Activated CD8-positive, alpha-beta T cell treated with anti-CD3 and anti-CD28 coated beads for 36 hours (primary cell): ENCODE measurements around the gene GPT2. TPM values are rescaled to one million over a fixed set of nuclear protein-coding genes. Genes with fewer than 3 reads are reported as not detected.

Experiments used
- ATAC-seq: fragments of 200-7000 bp; cut with Tn5 transposase; one replicate; pipeline ENCODE4 v1.10.0; 2021; ENCODE audit warnings: mild to moderate bottlenecking, moderate library complexity
- CTCF ChIA-PET: fragments of 350-600 bp; sonication (Branson Sonifier 250); formaldehyde crosslinking; loops from one replicate; lab custom pipeline; 2021; ENCODE audit warnings: antibody characterized with exemption; lab: Charles Lee
- POLR2A ChIA-PET: fragments of 350-600 bp; sonication (Branson Sonifier 250); formaldehyde crosslinking; loops from one replicate; lab custom pipeline; 2021; ENCODE audit warnings: antibody characterized with exemption; lab: Charles Lee
- DNase-seq: peaks from one replicate; pipeline ENCODE4 v3.0.0-alpha.2; 2020
- H3K27ac Mint-ChIP-seq: one replicate; pipeline ENCODE4 v1.8.0; 2021; ENCODE audit warnings: mild to moderate bottlenecking, mixed read lengths
- H3K27me3 Mint-ChIP-seq: one replicate; pipeline ENCODE4 v1.8.0; 2021; ENCODE audit warnings: mixed read lengths
- H3K36me3 Mint-ChIP-seq: one replicate; pipeline ENCODE4 v1.8.0; 2021; ENCODE audit warnings: low read depth, mixed read lengths
- H3K4me1 Mint-ChIP-seq: one replicate; pipeline ENCODE4 v1.8.0; 2021; ENCODE audit warnings: low read depth, mixed read lengths
- H3K4me3 Mint-ChIP-seq: one replicate; pipeline ENCODE4 v1.8.0; 2021; ENCODE audit warnings: mild to moderate bottlenecking, moderate library complexity, mixed read lengths
- H3K9me3 Mint-ChIP-seq: one replicate; pipeline ENCODE4 v1.8.0; 2021; ENCODE audit warnings: mixed read lengths
- intact Hi-C: fragments of 100-400 bp; cut with micrococcal nuclease; formaldehyde crosslinking; loops from one replicate; pipeline ENCODE4 v1.10.0; 2022
- total RNA-seq, 2 experiments: library from RNA; stranded (reverse); gene quantifications; one replicate each; pipeline ENCODE4 v1.2.3, GENCODE V29; 2021
- TF ChIP-seq, protein P1 (sequence below): fragments of 200-600 bp; IDR thresholded peaks from one replicate; pipeline ENCODE4 v1.8.0; 2022; ENCODE audit warnings: antibody characterized with exemption, mild to moderate bottlenecking

GPT2 gene
- total RNA-seq, 2 experiments from 2014 or later: 39.3 to 50.6 TPM

- POLR2A ChIA-PET: no interaction called here
- TF ChIP-seq, protein P1, sequence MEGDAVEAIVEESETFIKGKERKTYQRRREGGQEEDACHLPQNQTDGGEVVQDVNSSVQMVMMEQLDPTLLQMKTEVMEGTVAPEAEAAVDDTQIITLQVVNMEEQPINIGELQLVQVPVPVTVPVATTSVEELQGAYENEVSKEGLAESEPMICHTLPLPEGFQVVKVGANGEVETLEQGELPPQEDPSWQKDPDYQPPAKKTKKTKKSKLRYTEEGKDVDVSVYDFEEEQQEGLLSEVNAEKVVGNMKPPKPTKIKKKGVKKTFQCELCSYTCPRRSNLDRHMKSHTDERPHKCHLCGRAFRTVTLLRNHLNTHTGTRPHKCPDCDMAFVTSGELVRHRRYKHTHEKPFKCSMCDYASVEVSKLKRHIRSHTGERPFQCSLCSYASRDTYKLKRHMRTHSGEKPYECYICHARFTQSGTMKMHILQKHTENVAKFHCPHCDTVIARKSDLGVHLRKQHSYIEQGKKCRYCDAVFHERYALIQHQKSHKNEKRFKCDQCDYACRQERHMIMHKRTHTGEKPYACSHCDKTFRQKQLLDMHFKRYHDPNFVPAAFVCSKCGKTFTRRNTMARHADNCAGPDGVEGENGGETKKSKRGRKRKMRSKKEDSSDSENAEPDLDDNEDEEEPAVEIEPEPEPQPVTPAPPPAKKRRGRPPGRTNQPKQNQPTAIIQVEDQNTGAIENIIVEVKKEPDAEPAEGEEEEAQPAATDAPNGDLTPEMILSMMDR: no peak
- Mint-ChIP-seq H3K4me1 (no peaks in the 10 kb centered on the region), H3K27me3 (peaks cover 9% of the 10 kb centered on the region), H3K9me3 (no peaks in the 10 kb centered on the region), H3K36me3 (no peaks in the 10 kb centered on the region), H3K4me3 (no peak overlapping the region), H3K27ac (no peak overlapping the region)
- intact Hi-C loops: loop anchor here (5.0 kb wide), 1 partner anchor 61 kb away; no protein-coding TSS in a partner anchor
- no peak for ATAC-seq
- no peak for DNase-seq
- CTCF ChIA-PET: interaction anchor here (1.0 to 4.0 kb wide), 7 partner anchors 12 to 80 kb away, joined by 3 to 56 read pairs (median 3); no protein-coding TSS in a partner anchor
Observed at GRCh38 chr16:46850619-46851555, 33.3 kb upstream of the GPT2 start.

- no peak overlapping the region for H3K27ac Mint-ChIP-seq
- no peak for DNase-seq
- peaks cover 7% of the 10 kb centered on the region for H3K27me3 Mint-ChIP-seq
- no peaks in the 10 kb centered on the region for H3K9me3 Mint-ChIP-seq
- no peaks in the 10 kb centered on the region for H3K36me3 Mint-ChIP-seq
- intact Hi-C loops: loop anchor here (5.0 kb wide), 1 partner anchor 60 kb away; no protein-coding TSS in a partner anchor
- ATAC-seq: no peak
- H3K4me1 Mint-ChIP-seq: no peaks in the 10 kb centered on the region
- TF ChIP-seq, protein P1: no peak
- no peak overlapping the region for H3K4me3 Mint-ChIP-seq
- ChIA-PET CTCF (interaction anchor here (3.7 to 4.0 kb wide), 2 partner anchors 56 to 77 kb away, joined by 49 to 56 read pairs; no protein-coding TSS in a partner anchor), POLR2A (interaction anchor here (0.6 to 0.7 kb wide), 2 partner anchors 52 to 84 kb away, joined by 3 read pairs; no protein-coding TSS in a partner anchor)
Observed at GRCh38 chr16:46852130-46852529, 32.0 kb upstream of the GPT2 start.

DNA sequence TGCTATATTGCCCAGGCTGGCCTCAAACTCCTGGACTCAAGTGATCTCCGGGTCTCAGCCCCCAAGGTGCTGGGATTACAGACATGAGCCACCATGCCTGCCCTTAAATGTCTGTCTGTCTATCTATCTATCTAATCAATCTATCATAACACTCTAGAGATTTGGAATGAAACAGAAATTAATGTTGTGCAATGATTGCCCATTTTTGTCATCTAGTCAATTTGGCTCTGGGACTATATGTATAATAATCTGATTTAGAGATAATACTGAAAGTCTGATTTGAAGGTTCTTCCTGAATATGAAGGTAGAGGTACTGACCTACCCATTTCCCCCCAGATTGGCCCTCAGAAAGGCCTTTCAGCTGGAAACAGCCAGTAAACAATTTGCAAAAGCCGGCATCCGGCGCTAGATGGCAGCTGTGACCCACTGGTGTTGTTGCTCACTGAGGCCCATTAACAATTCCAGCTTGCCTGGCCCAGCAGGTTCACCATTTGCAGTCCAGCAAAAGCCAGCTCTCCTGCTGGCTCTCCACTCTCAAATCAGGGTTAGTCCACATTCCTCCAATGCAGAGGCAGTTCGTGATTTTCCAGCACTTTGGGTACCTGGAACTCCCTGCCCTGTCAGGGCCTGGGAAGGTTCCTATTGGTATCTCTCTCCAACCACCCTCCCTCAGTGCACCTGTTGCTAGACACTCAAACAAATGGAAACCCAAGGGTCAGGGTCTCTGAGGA lies 30.3 kb upstream of the GPT2 start:
- Mint-ChIP-seq H3K36me3 (no peaks in the 10 kb centered on the region), H3K4me1 (no peaks in the 10 kb centered on the region), H3K27ac (no peak overlapping the region), H3K4me3 (no peak overlapping the region), H3K27me3 (no peaks in the 10 kb centered on the region), H3K9me3 (no peaks in the 10 kb centered on the region)
- DNase-seq: peak; percentile 73
- ChIA-PET CTCF (interaction anchor here (0.6 to 4.0 kb wide), 40 partner anchors 8 to 1311 kb away, joined by 3 to 56 read pairs (median 4); partner anchors contain the start of gene NETO2), POLR2A (interaction anchor here (0.6 kb wide), 1 partner anchor 164 kb away, joined by 3 read pairs; no protein-coding TSS in a partner anchor)
- peak; percentile 51 for ATAC-seq
- intact Hi-C loops: loop anchor here (5.0 kb wide), 1 partner anchor 58 kb away; no protein-coding TSS in a partner anchor
- TF ChIP-seq, protein P1: peak; percentile 80

GRCh38 chr16:46854846-46855245 lies 29.3 kb upstream of the GPT2 start:
- no peak for DNase-seq
- intact Hi-C loops: loop anchor here (5.0 kb wide), 1 partner anchor 57 kb away; no protein-coding TSS in a partner anchor
- POLR2A ChIA-PET: no interaction called here
- Mint-ChIP-seq H3K9me3 (no peaks in the 10 kb centered on the region), H3K36me3 (no peaks in the 10 kb centered on the region), H3K4me1 (peaks cover 1% of the 10 kb centered on the region), H3K27ac (no peak overlapping the region), H3K4me3 (no peak overlapping the region), H3K27me3 (no peaks in the 10 kb centered on the region)
- ATAC-seq: no peak
- TF ChIP-seq, protein P1: no peak
- CTCF ChIA-PET: interaction anchor here (0.6 to 4.0 kb wide), 19 partner anchors 9 to 1310 kb away, joined by 3 to 56 read pairs (median 5); no protein-coding TSS in a partner anchor
